Fibroblast of villous mesenchyme (primary cell): ENCODE measurements around the gene CELF4. TPM values are rescaled to one million over a fixed set of nuclear protein-coding genes. Genes with fewer than 3 reads are reported as not detected.

Experiments
- DNase-seq: peaks from one replicate; pipeline ENCODE4 v3.0.0-alpha.2; 2010; ENCODE audit warnings: low read depth
- H3K4me3 ChIP-seq: 2 replicates; pipeline ENCODE4 v1.5.1; 2011; ENCODE audit warnings: low read depth, mild to moderate bottlenecking, low read length
- CTCF ChIP-seq: IDR thresholded peaks from 2 replicates; pipeline ENCODE4 v1.5.1; 2012; ENCODE audit warnings: low read depth, mild to moderate bottlenecking, low read length; ENCODE audit not compliant: insufficient read depth
- total RNA-seq: library from RNA; depleted of rRNA; stranded (reverse); fragments of >200 nt; gene quantifications from 2 replicates; pipeline ENCODE4 v1.2.3, GENCODE V29; 2012

Gene CELF4
- total RNA-seq, 1 donor, result not detected

- no peak for TF ChIP-seq CTCF
- H3K4me3 ChIP-seq, result no peak overlapping the region
- DNase-seq, result no peak
Measured at GRCh38 chr18:37253394-37254235, 312.0 kb downstream of the CELF4 start.

GRCh38 chr18:37252854-37253393, 312.7 kb downstream of the CELF4 start:
- no peak for DNase-seq
- no peak for TF ChIP-seq CTCF
- no peak overlapping the region for H3K4me3 ChIP-seq

GRCh38 chr18:37252342-37252741, 313.3 kb downstream of the CELF4 start:
- no peak for DNase-seq
- H3K4me3 ChIP-seq, result no peak overlapping the region
- no peak for TF ChIP-seq CTCF

GRCh38 chr18:37251679-37252078, 313.9 kb downstream of the CELF4 start:
- no peak for TF ChIP-seq CTCF
- DNase-seq, result no peak
- H3K4me3 ChIP-seq, result no peak overlapping the region

- TF ChIP-seq CTCF, result no peak
- no peak overlapping the region for H3K4me3 ChIP-seq
- DNase-seq, result no peak
Measured at GRCh38 chr18:37249895-37250618, 315.5 kb downstream of the CELF4 start.

GRCh38 chr18:37249171-37249886, 316.3 kb downstream of the CELF4 start:
- TF ChIP-seq CTCF, result no peak
- DNase-seq, result no peak
- H3K4me3 ChIP-seq, result no peak overlapping the region
